Measurements from ENCODE around the gene BRD4.

BRD4 gene

DNA sequence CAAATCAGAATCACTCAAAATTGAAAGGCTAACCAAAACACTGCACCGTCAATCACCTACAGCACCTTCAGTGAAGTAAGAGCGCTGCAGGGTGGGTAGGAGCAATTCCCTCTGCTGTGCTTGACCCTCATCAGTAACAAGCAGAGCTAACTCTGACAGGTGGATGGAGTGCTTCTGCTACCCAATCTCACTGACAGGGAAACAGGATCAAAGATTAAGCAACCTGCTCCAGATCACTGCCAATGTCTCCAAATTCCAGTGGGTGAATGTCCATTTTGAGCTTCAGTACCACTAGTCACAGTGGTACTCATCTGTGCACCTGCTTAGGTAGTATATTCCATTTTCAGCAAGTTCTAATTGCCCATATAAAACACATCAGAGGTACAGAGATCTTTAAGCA is 25.2 kb downstream of the BRD4 start:
- DNase-seq = no peak

- DNase-seq = no peak
Observed at GRCh38 chr19:15305582-15306334, 26.6 kb downstream of the BRD4 start.

GRCh38 chr19:15304140-15304705 is 28.1 kb downstream of the BRD4 start:
- no peak for DNase-seq

- DNase-seq = no peak
Observed at GRCh38 chr19:15303105-15303780, 29.1 kb downstream of the BRD4 start.

DNA sequence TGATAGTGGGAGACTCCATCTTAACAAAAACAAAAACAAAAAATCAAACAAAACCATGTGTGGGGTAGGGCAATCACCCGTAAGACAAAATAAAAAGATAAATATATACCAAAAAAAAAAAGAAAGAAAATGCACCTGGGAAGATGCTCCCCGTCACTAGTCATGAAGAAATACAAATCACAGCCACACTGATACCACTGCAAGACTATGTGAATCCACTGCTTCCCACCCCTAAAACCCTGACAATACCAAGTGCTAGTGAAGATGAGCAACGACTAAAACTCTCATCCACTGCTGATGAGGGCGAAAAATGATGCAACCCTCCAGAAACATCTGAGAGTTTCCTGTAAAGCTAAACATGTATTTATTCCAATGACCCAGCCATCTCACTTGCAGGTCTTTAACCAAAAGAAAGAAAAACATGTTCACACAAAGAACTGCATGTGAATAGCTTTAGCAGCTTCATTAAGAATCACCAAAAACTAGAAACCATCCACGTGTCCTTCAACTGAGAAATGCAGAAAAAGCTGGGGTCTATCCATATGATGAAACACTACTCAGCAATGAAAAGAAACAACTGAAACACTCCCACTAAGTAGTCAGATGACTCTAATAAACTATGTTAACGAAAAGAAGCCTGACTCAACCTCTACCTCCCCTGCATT is 31.7 kb downstream of the BRD4 start:
- no peak for DNase-seq

DNA sequence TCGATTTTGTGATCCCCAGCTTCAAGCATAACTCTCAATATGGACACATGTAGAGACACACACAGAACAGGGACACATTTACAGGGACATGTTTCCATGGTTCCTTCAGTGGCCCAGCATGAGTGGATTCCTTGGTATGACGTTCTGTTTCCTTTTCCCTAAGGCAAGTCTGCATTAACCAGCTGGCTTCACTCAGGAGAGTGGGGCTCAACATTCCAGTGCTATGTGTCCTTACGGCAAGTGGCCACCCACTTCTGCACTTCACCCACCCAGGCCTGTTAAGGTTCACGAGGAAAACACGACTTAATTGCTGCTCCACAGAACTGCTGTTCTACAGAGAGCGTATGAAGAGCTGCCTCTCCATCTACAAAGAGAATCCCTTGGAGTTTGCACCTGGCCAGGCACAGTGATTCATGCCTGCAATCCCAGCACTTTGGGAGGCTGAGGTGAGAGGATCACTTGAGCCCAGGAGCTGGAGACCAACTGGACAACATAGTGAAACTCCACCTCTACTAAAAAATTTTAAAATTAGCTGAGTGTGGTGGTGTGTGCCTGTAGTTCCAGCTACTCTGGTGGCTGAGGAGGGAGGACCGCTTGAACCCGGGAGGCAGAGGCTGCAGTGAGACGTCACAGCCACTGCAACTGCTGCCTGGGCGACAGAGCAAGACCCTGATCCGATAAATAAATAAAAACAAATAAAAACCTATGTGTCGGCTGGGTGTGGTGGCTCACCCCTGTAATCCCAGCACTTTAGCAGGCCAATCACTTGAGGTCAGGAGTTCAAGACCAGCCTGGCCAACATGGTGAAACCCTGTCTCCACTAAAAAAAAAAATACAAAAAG is 32.5 kb downstream of the BRD4 start:
- no peak for DNase-seq

DNA sequence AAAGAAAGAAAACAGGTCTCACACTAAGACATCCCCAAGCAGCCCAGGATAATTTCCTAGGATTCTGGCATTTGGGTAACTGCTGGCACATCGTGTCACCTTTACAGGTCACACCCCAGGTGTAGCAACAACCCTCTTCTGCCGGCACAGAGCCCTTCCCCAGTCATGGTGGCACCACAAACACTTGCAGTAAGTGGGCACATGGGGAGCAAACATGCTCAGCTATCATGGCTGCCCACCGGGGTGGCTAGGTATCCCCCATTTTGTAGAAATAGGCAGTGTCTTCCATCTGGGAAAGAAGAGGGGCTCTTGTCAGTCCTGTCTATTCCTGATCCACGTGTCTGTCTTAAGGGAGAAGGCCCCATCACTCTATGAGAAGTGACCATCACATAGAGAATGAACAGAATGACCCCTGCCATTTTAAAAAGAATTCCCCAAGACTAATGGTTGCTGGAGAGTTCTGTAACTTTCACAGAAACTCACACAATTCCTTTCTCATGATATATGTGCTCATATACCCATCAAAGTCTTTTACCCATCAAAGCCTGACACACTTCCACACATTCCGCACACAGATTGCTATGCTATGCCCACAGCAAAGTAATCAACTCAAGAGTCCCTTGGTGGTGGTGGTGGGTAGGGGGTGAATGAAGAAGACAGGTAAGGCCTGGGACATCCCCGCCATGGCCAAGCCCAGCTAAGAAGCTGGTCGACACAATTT is 33.3 kb downstream of the BRD4 start:
- no peak for DNase-seq

DNA sequence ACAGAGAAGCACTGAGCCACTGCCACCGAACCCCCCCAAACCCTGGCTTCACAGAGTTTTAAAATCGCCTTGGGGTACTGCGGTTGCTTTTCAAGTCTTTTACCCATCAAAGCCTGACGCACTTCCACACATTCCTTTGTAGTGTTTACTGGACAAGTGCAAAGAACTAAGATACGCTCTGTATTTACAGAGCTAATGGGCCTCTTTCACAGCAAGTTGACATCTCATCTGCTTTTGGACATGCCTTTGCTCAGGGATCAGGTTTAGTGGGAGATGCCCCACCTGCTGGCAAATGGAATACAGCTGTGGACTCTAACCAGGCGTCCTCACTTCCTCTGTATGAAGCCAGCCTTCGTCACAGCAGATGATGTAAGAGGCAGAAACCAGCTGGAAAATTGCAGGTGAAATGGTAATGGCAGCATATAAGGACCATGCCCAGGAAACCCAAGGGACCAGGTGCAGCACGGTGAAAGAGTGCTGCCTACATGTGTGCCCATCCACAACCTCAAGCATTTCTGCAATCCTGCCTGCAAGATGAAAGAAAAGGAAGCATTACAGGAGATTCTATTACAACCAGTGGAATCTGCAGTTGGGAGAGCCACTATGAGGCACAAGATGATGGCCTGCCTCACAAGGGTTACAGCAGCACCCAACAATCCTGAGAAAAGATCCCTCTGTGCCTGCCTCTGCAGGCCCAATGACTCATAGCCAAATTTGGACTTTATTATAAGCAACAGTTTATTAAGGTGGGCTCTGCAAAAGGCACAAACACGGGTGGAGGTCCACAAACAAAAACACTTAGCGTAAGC is 34.7 kb downstream of the BRD4 start:
- DNase-seq = peak; percentile 16

DNA sequence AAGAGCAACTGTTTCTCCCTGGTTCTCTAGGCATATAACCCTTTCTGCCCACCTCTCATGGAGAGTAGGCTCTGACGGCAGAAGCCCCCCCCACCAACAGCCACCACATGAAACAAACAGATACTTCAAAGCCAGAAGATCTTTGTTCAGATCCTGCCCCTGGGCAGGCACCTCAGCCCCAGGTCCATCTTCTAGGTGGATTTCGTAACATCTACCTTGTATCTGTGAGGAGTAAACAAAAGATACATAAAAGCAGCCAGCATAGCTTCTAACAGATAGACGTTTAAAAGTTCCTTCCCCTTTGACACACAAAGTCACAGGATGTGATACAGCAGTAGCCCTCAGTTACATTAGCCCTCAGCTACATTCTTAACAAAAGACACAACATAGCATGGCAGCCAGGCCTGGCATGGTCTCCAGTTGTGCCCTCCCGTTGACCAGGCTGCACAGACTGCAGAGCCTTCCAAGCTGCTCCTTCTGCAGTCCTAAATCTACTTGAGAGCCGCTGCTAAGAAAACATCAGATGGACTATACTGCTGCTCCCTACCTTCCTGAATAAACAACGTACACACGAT is 35.4 kb downstream of the BRD4 start:
- DNase-seq = no peak

GRCh38 chr19:15296353-15296752 is 36.0 kb downstream of the BRD4 start:
- DNase-seq = no peak

GRCh38 chr19:15294561-15294990 is 37.8 kb downstream of the BRD4 start:
- DNase-seq = no peak

DNA sequence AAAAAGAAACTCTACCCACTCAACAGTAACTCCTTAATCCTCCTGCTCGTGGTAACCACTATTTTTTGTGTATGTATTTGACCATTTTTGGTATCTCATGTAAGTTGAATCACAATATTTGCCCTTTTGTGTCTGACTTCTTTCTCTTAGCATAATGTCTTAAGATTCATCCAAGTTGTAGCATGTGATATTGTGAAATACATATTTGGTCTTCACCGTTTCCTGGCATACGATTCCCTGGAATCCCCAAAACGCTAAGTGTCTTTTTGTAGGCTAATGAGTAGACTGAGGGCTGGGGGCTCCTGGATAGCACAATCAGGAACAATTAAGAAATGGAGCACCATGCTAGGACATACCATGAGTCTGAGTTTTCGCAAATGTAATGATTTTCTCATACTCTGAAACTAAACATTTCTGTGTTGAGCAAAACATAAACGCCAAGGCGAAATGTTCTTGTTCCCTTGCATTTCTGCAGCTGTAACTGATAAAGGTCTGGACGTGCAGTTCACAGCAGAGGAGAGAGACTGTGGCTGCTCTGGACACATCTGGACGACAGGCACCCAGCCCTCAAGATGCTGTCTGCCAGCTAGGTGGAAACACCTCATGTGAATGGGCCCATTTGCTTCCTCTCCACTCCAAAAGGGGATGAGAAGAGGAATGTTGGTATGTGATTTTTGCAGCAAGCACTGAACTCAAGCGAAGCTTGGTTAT is 38.4 kb downstream of the BRD4 start:
- no peak for DNase-seq

- no peak for DNase-seq
Observed at GRCh38 chr19:15292847-15293582, 39.3 kb downstream of the BRD4 start.

GRCh38 chr19:15292140-15292539 is 40.2 kb downstream of the BRD4 start:
- DNase-seq = no peak

- DNase-seq = no peak
Observed at GRCh38 chr19:15291548-15292021, 40.8 kb downstream of the BRD4 start.

GRCh38 chr19:15291089-15291488 is 41.2 kb downstream of the BRD4 start:
- no peak for DNase-seq

DNA sequence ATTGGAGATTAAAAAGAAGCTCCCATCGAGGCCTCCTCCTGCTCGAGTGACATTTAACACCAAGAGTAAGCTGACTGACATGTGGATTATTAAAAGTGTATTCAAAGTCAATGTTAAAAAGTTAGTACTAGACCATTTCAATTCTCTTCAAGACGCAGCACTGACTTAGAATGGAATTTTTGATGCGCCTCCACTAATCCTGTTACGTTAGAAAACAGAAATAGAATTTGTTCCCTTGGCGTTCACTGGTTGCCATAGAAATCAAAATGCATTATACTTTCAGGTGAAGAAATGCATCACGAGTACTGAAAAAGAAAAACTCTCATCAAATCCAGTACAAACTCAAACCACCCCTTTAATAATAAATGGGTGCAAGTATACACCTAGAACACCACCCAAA is 42.2 kb downstream of the BRD4 start:
- DNase-seq = no peak

- no peak for DNase-seq
Observed at GRCh38 chr19:15289673-15290072, 42.7 kb downstream of the BRD4 start.
